SHP77 treated with DMSO at 0.1 percent for 48 hours (cell line): ENCODE results near the gene LAMC2.
A peak's percentile ranks its signal among the peaks of the same experiment; 100 is the strongest.

Source experiments
- DNase-seq: peaks from one replicate; lab custom pipeline; 2025; lab: John Stamatoyannopoulos, UW

LAMC2 gene

GRCh38 chr1:183214021-183214970 is 28.2 kb downstream of the LAMC2 start:
- no peak for DNase-seq

- DNase-seq: no peak
These were observed 29.1 kb downstream of the LAMC2 start for GRCh38 chr1:183215076-183215720.

- DNase-seq: no peak
These were observed 29.9 kb downstream of the LAMC2 start for GRCh38 chr1:183215936-183216335.

GRCh38 chr1:183218027-183218618 is 32.1 kb downstream of the LAMC2 start:
- DNase-seq: peak; percentile 52

GRCh38 chr1:183218971-183219615 is 33.0 kb downstream of the LAMC2 start:
- DNase-seq: no peak

- no peak for DNase-seq
These were observed 33.5 kb downstream of the LAMC2 start for GRCh38 chr1:183219616-183220009.

GRCh38 chr1:183222909-183223308 is 36.8 kb downstream of the LAMC2 start:
- DNase-seq: no peak

GRCh38 chr1:183223467-183223866 is 37.4 kb downstream of the LAMC2 start:
- no peak for DNase-seq

- no peak for DNase-seq
These were observed 40.3 kb downstream of the LAMC2 start for GRCh38 chr1:183226361-183226760.

- no peak for DNase-seq
These were observed 40.9 kb downstream of the LAMC2 start for GRCh38 chr1:183226963-183227362.

GRCh38 chr1:183227422-183228346 is 41.6 kb downstream of the LAMC2 start:
- DNase-seq: no peak

- no peak for DNase-seq
These were observed 42.5 kb downstream of the LAMC2 start for GRCh38 chr1:183228347-183229220.

GRCh38 chr1:183230413-183230812 is 44.3 kb downstream of the LAMC2 start:
- DNase-seq: no peak

- DNase-seq: no peak
These were observed 45.5 kb downstream of the LAMC2 start for GRCh38 chr1:183231545-183231944.

- DNase-seq: no peak
These were observed 47.0 kb downstream of the LAMC2 start for GRCh38 chr1:183233113-183233512.

- DNase-seq: peak; percentile 50
These were observed 48.8 kb downstream of the LAMC2 start for GRCh38 chr1:183234660-183235476.

- peak; percentile 78 for DNase-seq
These were observed 49.4 kb downstream of the LAMC2 start for GRCh38 chr1:183235503-183235902.

- no peak for DNase-seq
These were observed 50.2 kb downstream of the LAMC2 start for GRCh38 chr1:183236158-183236725.

- no peak for DNase-seq
These were observed 51.0 kb downstream of the LAMC2 start for GRCh38 chr1:183237046-183237445.
